H1 (cell line): Measurements from ENCODE around the gene SPOCK3. TPM values are rescaled to one million over a fixed set of nuclear protein-coding genes. Genes with fewer than 3 reads are reported as not detected.

ENCODE experiments used
- BRCA1 ChIP-seq: IDR thresholded peaks from 2 replicates; pipeline ENCODE4 v1.6.1; 2012; ENCODE audit warnings: low read depth, low read length, improper control_type of control experiment
- TAF7 ChIP-seq: optimal IDR thresholded peaks from 2 replicates; pipeline ENCODE3; 2011; ENCODE audit warnings: low read depth, mild to moderate bottlenecking, inconsistent platforms, low read length, moderate library complexity, borderline replicate concordance
- polyA plus RNA-seq, 7 experiments: library from polyadenylated mRNA; depleted of rRNA in 3 of 7; stranded (reverse) in 5 of 7; unstranded in 2 of 7; fragments of >200 nt in 5 of 7; fragments of 200-250 nt in 2 of 7; gene quantifications; 1 replicate in 5 of 7; 2 replicates in 1 of 7; 4 replicates in 1 of 7; pipeline versions ENCODE4 v1.2.1 to v1.2.3, GENCODE V29; 2011 to 2013; ENCODE audit warnings: missing spikeins in 2 of 7, mixed read lengths in 2 of 7
- total RNA-seq: library from RNA; stranded (reverse); fragmentation: NEBNext Ultra II Directional; extraction: Animal tissue kit (Norgen Biotek cat#: 25700); gene quantifications from 2 replicates; pipeline ENCODE4 v1.2.1, GENCODE V29; 2021
- TF ChIP-seq, protein P1 (sequence below), 3 experiments: IDR thresholded peaks; 1 replicate in 2 of 3; 2 replicates in 1 of 3; pipeline versions ENCODE4 v1.5.1 to v1.6.1; 2011; ENCODE audit warnings: low read length in 3 of 3, mild to moderate bottlenecking in 3 of 3, inconsistent platforms in 2 of 3, low read depth in 1 of 3, moderate library complexity in 1 of 3; ENCODE audit not compliant: insufficient read depth in 1 of 3; ENCODE audit errors: control extremely low read depth in 1 of 3

The SPOCK3 gene
- total and polyA plus RNA-seq, 2 of the 8 experiments (the other 6 are each of a cell fraction or from before 2014, with no cell fraction given), result 0.14 to 0.60 TPM

DNA sequence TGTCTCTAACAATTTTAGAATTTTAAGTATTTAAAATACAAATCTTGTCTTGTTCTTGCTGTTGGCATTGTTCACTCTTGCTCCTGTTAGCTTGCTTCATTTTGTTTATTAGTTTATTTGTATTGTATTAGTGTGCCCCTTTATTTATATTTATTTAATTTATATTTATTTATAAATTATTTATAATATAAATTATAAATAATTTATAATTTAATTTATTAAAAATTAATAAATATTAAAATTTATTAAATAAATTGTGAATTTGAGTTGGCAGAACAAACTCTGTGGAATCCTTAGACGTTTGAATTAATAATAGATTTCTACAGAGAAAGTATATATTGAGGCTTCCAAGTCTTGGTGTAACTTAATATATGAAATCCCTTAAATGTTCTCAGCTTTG, 331.4 kb downstream of the SPOCK3 start (continued):
- TF ChIP-seq, protein P1, sequence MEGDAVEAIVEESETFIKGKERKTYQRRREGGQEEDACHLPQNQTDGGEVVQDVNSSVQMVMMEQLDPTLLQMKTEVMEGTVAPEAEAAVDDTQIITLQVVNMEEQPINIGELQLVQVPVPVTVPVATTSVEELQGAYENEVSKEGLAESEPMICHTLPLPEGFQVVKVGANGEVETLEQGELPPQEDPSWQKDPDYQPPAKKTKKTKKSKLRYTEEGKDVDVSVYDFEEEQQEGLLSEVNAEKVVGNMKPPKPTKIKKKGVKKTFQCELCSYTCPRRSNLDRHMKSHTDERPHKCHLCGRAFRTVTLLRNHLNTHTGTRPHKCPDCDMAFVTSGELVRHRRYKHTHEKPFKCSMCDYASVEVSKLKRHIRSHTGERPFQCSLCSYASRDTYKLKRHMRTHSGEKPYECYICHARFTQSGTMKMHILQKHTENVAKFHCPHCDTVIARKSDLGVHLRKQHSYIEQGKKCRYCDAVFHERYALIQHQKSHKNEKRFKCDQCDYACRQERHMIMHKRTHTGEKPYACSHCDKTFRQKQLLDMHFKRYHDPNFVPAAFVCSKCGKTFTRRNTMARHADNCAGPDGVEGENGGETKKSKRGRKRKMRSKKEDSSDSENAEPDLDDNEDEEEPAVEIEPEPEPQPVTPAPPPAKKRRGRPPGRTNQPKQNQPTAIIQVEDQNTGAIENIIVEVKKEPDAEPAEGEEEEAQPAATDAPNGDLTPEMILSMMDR (IDR thresholded peaks at IDR 0.05; ENCODE audit: control extremely low read depth in 1 of 3, insufficient read depth in 1 of 3, low read depth in 1 of 3, low read length in 3 of 3), result no peak
- TF ChIP-seq BRCA1, result no peak
- TF ChIP-seq TAF7, result no peak
